ENCODE data around the gene DET1.
"Not testable (repeated sequence)": the region's sequence is repeated elsewhere in the genome, so short reads cannot be mapped to it uniquely, and the experiment has no call there.

DNA sequence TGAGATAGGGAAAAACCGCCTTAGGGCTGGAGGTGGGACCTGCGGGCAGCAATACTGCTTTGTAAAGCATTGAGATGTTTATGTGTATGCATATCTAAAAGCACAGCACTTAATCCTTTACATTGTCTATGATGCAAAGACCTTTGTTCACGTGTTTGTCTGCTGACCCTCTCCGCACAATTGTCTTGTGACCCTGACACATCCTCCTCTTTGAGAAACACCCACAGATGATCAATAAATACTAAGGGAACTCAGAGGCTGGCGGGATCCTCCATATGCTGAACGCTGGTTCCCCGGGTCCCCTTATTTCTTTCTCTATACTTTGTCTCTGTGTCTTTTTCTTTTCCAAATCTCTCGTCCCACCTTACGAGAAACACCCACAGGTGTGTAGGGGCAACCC lies 5.4 kb downstream of the DET1 start:
- TF ChIP-seq, protein P1, sequence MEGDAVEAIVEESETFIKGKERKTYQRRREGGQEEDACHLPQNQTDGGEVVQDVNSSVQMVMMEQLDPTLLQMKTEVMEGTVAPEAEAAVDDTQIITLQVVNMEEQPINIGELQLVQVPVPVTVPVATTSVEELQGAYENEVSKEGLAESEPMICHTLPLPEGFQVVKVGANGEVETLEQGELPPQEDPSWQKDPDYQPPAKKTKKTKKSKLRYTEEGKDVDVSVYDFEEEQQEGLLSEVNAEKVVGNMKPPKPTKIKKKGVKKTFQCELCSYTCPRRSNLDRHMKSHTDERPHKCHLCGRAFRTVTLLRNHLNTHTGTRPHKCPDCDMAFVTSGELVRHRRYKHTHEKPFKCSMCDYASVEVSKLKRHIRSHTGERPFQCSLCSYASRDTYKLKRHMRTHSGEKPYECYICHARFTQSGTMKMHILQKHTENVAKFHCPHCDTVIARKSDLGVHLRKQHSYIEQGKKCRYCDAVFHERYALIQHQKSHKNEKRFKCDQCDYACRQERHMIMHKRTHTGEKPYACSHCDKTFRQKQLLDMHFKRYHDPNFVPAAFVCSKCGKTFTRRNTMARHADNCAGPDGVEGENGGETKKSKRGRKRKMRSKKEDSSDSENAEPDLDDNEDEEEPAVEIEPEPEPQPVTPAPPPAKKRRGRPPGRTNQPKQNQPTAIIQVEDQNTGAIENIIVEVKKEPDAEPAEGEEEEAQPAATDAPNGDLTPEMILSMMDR (IDR thresholded peaks at IDR 0.05), result not testable (repeated sequence)
- TF ChIP-seq EZH2 (IDR thresholded peaks at IDR 0.05; ENCODE audit: borderline replicate concordance, insufficient read depth, low read depth, low read length, poor library complexity, severe bottlenecking), result not testable (repeated sequence)
